Thoracic aorta (tissue), 2 donors: ENCODE results near the gene PTPRR. TPM values are rescaled to one million over a fixed set of nuclear protein-coding genes. Genes with fewer than 3 reads are reported as not detected.

Experiments used
- ATAC-seq: fragments of 150-250 bp; one replicate; pipeline ENCODE4 v1.8.0; 2017; ENCODE audit warnings: low read depth; ENCODE audit not compliant: insufficient number of reproducible peaks, low FRiP score
- DNase-seq: peaks from one replicate; pipeline ENCODE4 v3.0.0-alpha.2; 2020; ENCODE audit warnings: low spot score
- H3K27ac ChIP-seq, 2 donors: fragments of 200-600 bp; sonication (generic); 1 replicate in 1 of 2; 2 replicates in 1 of 2; pipeline ENCODE4 v1.5.1; 2016; ENCODE audit warnings: mild to moderate bottlenecking in 2 of 2, moderate library complexity in 2 of 2
- H3K27me3 ChIP-seq: fragments of 200-600 bp; sonication (generic); replicated peaks from 2 replicates; pipeline ENCODE4 v1.6.0; 2016; ENCODE audit warnings: mild to moderate bottlenecking; ENCODE audit not compliant: insufficient read depth
- H3K36me3 ChIP-seq: fragments of 200-600 bp; sonication (generic); one replicate; pipeline ENCODE4 v1.5.1; 2016
- H3K4me1 ChIP-seq, 2 donors: fragments of 200-600 bp; sonication (generic); 1 replicate in 1 of 2; 2 replicates in 1 of 2; pipeline versions ENCODE4 v1.5.1 to v1.6.0; 2016; ENCODE audit warnings: low read depth in 2 of 2, mild to moderate bottlenecking in 1 of 2; ENCODE audit not compliant: control insufficient read depth in 1 of 2
- H3K4me3 ChIP-seq: fragments of 200-600 bp; sonication (generic); 2 replicates; pipeline ENCODE4 v1.5.1; 2016; ENCODE audit warnings: mild to moderate bottlenecking
- H3K9me3 ChIP-seq: fragments of 200-600 bp; sonication (generic); 2 replicates; pipeline ENCODE4 v1.5.1; 2016
- CTCF ChIP-seq: fragments of 200-600 bp; sonication (generic); IDR thresholded peaks from one replicate; pipeline ENCODE4 v1.5.1; 2019; ENCODE audit warnings: antibody characterized with exemption
- total RNA-seq, 2 donors: library from RNA; depleted of rRNA; stranded (reverse); fragments of >200 nt; gene quantifications; one replicate each; pipeline versions ENCODE4 v1.1.0 to v1.2.3, GENCODE V29; 2016

PTPRR gene
- total RNA-seq, 2 donors from 2014 or later = 0.27 to 0.35 TPM

GRCh38 chr12:70771581-70771980, 149.0 kb downstream of the PTPRR start:
- Histone ChIP-seq H3K4me1 (peaks cover 0 to 11% of the 10 kb centered on the region in 2 donors), H3K27ac (no peak overlapping the region), H3K4me3 (no peak overlapping the region), H3K9me3 (no peaks in the 10 kb centered on the region), H3K27me3 (no peaks in the 10 kb centered on the region), H3K36me3 (no peaks in the 10 kb centered on the region)
- DNase-seq = no peak
- no peak for ATAC-seq
- TF ChIP-seq CTCF = no peak

GRCh38 chr12:70763666-70764065, 156.9 kb downstream of the PTPRR start:
- DNase-seq (no peak), ATAC-seq (no peak)
- Histone ChIP-seq H3K4me3 (no peak overlapping the region), H3K36me3 (no peaks in the 10 kb centered on the region), H3K4me1 (no peaks in the 10 kb centered on the region), H3K27me3 (no peaks in the 10 kb centered on the region), H3K27ac (no peak overlapping the region), H3K9me3 (no peaks in the 10 kb centered on the region)
- TF ChIP-seq CTCF = no peak

- TF ChIP-seq CTCF = no peak
- Histone ChIP-seq H3K4me3 (no peak overlapping the region), H3K9me3 (no peaks in the 10 kb centered on the region), H3K4me1 (no peaks in the 10 kb centered on the region), H3K27ac (no peak overlapping the region), H3K36me3 (no peaks in the 10 kb centered on the region), H3K27me3 (no peaks in the 10 kb centered on the region)
- no peak for DNase-seq
- ATAC-seq = no peak
Measured at GRCh38 chr12:70762000-70762399, 158.5 kb downstream of the PTPRR start.

- no peak for ATAC-seq
- no peak for TF ChIP-seq CTCF
- no peak overlapping the region for H3K4me3 ChIP-seq
Measured at GRCh38 chr12:70759161-70759918, 161.2 kb downstream of the PTPRR start.

GRCh38 chr12:70758494-70758845, 162.1 kb downstream of the PTPRR start:
- H3K4me3 ChIP-seq = no peak overlapping the region
- no peak for ATAC-seq
- TF ChIP-seq CTCF = no peak

More at GRCh38 chr12:70759161-70759918, 161.2 kb downstream of the PTPRR start:
- peaks cover 0 to 3% of the 10 kb centered on the region in 2 donors for H3K4me1 ChIP-seq
- no peak for DNase-seq
- no peaks in the 10 kb centered on the region for H3K27me3 ChIP-seq
- H3K9me3 ChIP-seq = no peaks in the 10 kb centered on the region
- no peak overlapping the region for H3K27ac ChIP-seq
- no peaks in the 10 kb centered on the region for H3K36me3 ChIP-seq

More at GRCh38 chr12:70758494-70758845, 162.1 kb downstream of the PTPRR start:
- Histone ChIP-seq H3K27ac (no peak overlapping the region), H3K36me3 (no peaks in the 10 kb centered on the region), H3K9me3 (no peaks in the 10 kb centered on the region), H3K27me3 (no peaks in the 10 kb centered on the region), H3K4me1 (peaks cover 3 to 7% of the 10 kb centered on the region in 2 donors)
- no peak for DNase-seq
